ENCODE data around the gene NCCRP1.
"Not testable (repeated sequence)": the region's sequence is repeated elsewhere in the genome, so short reads cannot be mapped to it uniquely, and the experiment has no call there.

NCCRP1 gene

DNA sequence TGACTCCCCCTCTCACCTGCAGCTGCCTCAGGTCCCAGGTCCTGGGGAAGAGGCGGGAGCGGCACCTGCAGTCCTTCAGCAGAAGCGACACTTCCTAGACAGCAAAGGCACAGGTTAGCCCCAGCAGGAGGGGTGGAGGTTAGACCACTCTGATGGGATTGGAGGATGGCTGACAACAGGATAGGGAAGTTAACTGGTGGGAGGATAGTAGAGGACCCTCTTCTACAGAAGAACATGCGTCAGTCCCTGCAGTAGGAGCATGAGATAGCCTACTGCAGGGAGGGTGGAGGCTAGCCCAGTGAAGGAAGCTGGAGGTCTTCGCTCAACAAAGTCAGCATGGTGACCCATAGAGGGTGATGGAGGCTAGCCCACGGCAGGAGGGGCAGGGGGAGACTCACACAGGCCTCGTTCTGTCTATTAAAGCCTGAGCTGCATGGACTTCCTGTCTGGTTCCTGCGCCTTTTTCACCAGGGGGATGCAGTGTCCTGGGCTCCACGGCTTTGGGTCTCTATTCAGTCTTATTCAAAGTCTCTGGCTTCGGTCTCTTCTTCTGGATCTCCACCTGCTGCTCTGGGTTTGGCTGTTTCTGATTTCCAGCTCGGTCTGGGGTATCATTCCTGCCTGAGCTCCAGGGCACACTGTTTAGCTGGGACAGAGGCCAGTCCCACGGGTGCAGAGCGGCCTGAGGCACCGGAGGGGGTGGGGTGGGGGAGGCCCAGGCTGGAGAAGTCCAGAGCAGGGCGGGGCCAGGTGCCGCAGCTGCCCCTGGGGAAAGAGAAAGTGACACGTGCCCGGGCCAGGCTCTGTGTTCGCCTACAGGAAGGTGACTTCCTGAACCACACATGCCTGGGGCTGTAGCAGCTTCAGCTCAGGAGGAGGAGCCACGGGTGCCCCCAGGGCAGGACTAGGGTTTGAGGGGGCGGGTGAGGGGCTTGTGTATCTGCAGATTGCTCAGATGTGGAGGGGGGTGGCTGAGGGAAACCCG is 40.7 kb downstream of the NCCRP1 start:
- POLR2A ChIA-PET: no interaction called here
- CTCF ChIA-PET: interaction anchor here (1.1 to 2.4 kb wide), 4 partner anchors 10 to 92 kb away, joined by 3 to 13 read pairs (median 5); no protein-coding TSS in a partner anchor
- Histone ChIP-seq H3K27ac (ENCODE audit: insufficient read depth in 1 of 2, low read depth in 1 of 2, low read length in 2 of 2, poor library complexity in 1 of 2, severe bottlenecking in 2 of 2) (no peak overlapping the region), H3K4me3 (ENCODE audit: control insufficient read depth in 1 of 7, extremely low read depth in 1 of 7, insufficient read depth in 4 of 7, low read depth in 2 of 7, low read length in 6 of 7) (peak overlapping the region in 3 of 7 experiments; percentile 8 to 51 (median 51)), H3K27me3 (replicated peaks in 2 of 5; ENCODE audit: control insufficient read depth in 4 of 5, insufficient read depth in 5 of 5, low read length in 4 of 5) (no peaks in the 10 kb centered on the region), H3K9me3 (ENCODE audit: control extremely low read depth in 1 of 5, control insufficient read depth in 4 of 5, insufficient read depth in 2 of 5, low read depth in 1 of 5, low read length in 4 of 5) (no peaks in the 10 kb centered on the region), H3K36me3 (ENCODE audit: control insufficient read depth in 4 of 4, insufficient read depth in 4 of 4, low read length in 3 of 4) (no peaks in the 10 kb centered on the region), H3K4me1 (ENCODE audit: control extremely low read depth in 1 of 4, control insufficient read depth in 4 of 4, insufficient read depth in 4 of 4, low read length in 3 of 4) (peaks cover 0 to 28% (median 16%) of the 10 kb centered on the region in 4 experiments)
- peak; percentile 43 to 70 (median 60) for DNase-seq
- WGBS (ENCODE audit: insufficient coverage): 33% methylated on average over 18 of the region's 22 CpGs

DNA sequence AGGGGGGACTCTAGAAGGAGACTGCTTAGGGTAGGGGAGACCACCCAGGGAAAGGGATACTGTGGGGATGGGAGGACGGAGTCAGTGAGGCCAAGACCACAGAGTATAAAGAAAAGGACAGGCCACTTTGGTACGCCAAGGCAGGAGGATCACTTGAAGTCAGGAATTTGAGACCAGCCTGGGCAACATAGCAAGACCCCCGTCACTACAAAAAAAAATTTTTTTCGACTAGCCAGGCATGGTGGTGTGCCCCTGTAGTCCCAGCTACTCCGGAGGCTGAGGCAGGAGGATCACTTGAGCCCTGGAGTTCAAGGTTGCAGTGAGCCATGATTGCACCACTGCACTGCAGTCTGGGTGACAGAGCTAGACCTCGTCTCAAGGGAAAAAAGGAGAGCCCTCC is 41.4 kb downstream of the NCCRP1 start:
- Histone ChIP-seq H3K36me3 (ENCODE audit: control insufficient read depth in 4 of 4, insufficient read depth in 4 of 4, low read length in 3 of 4) (no peaks in the 10 kb centered on the region), H3K4me3 (ENCODE audit: control insufficient read depth in 1 of 7, extremely low read depth in 1 of 7, insufficient read depth in 4 of 7, low read depth in 2 of 7, low read length in 6 of 7) (peak overlapping the region in 2 of 7 experiments; percentile 51), H3K4me1 (ENCODE audit: control extremely low read depth in 1 of 4, control insufficient read depth in 4 of 4, insufficient read depth in 4 of 4, low read length in 3 of 4) (peaks cover 0 to 28% (median 16%) of the 10 kb centered on the region in 4 experiments), H3K27me3 (replicated peaks in 2 of 5; ENCODE audit: control insufficient read depth in 4 of 5, insufficient read depth in 5 of 5, low read length in 4 of 5) (no peaks in the 10 kb centered on the region), H3K9me3 (ENCODE audit: control extremely low read depth in 1 of 5, control insufficient read depth in 4 of 5, insufficient read depth in 2 of 5, low read depth in 1 of 5, low read length in 4 of 5) (no peaks in the 10 kb centered on the region), H3K27ac (ENCODE audit: insufficient read depth in 1 of 2, low read depth in 1 of 2, low read length in 2 of 2, poor library complexity in 1 of 2, severe bottlenecking in 2 of 2) (no peak overlapping the region)
- ChIA-PET POLR2A (interaction anchor here (0.6 kb wide), 1 partner anchor 410 kb away, joined by 3 read pairs; no protein-coding TSS in a partner anchor), CTCF (interaction anchor here (1.7 to 2.4 kb wide), 3 partner anchors 13 to 93 kb away, joined by 3 to 13 read pairs (median 5); no protein-coding TSS in a partner anchor)
- WGBS (ENCODE audit: insufficient coverage): 92% methylated on average over 5 of the region's 6 CpGs
- DNase-seq: no peak

DNA sequence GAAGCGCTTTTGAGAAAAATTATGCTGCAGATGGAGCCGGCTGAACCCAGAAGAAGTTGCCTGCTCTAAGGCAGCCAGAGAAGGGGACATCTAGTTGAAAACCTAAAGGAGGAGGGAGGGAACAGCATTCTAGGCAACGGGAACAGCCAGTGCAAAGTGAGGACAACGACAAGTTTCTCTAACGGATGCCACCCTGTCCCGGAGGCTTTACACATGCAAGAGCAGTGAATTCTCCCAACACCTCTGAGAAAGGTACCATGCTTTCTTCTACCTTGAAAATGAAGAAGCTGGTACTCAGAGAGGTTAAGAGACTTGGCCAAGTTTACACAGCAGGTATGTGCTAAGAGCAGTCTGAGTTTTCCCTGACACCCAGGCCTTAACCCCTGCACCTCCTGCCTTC is 42.2 kb downstream of the NCCRP1 start:
- CTCF ChIA-PET: interaction anchor here (1.0 to 2.4 kb wide), 4 partner anchors 14 to 93 kb away, joined by 3 to 13 read pairs (median 4); no protein-coding TSS in a partner anchor
- Histone ChIP-seq H3K4me1 (ENCODE audit: control extremely low read depth in 1 of 4, control insufficient read depth in 4 of 4, insufficient read depth in 4 of 4, low read length in 3 of 4) (peaks cover 0 to 28% (median 16%) of the 10 kb centered on the region in 4 experiments), H3K27me3 (replicated peaks in 2 of 5; ENCODE audit: control insufficient read depth in 4 of 5, insufficient read depth in 5 of 5, low read length in 4 of 5) (no peaks in the 10 kb centered on the region), H3K4me3 (ENCODE audit: control insufficient read depth in 1 of 7, extremely low read depth in 1 of 7, insufficient read depth in 4 of 7, low read depth in 2 of 7, low read length in 6 of 7) (no peak overlapping the region), H3K36me3 (ENCODE audit: control insufficient read depth in 4 of 4, insufficient read depth in 4 of 4, low read length in 3 of 4) (no peaks in the 10 kb centered on the region), H3K9me3 (ENCODE audit: control extremely low read depth in 1 of 5, control insufficient read depth in 4 of 5, insufficient read depth in 2 of 5, low read depth in 1 of 5, low read length in 4 of 5) (no peaks in the 10 kb centered on the region), H3K27ac (ENCODE audit: insufficient read depth in 1 of 2, low read depth in 1 of 2, low read length in 2 of 2, poor library complexity in 1 of 2, severe bottlenecking in 2 of 2) (no peak overlapping the region)
- DNase-seq: no peak
- WGBS (ENCODE audit: insufficient coverage): 100% methylated on average over 6 of the region's 6 CpGs
- POLR2A ChIA-PET: no interaction called here

DNA sequence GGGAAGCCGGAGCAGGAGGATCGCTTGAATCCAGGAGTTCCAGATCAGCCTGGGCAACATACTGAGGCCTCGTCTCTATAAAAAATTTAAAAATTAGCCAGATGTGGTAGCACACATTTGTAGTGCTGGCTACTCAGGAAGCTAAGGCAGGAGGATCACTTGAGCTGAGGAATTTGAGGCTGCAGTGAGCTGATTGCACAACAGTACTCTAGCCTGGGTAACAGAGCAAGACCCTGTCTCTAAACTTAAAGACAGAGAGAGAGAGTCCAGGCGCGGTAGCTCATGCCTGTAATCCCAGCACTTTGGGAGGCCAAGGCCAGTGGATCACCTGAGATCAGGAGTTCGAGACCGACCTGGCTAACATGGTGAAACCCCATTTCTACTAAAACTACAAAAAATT is 43.7 kb downstream of the NCCRP1 start:
- no peaks in the 10 kb centered on the region for H3K9me3 ChIP-seq (ENCODE audit: control extremely low read depth in 1 of 5, control insufficient read depth in 4 of 5, insufficient read depth in 2 of 5, low read depth in 1 of 5, low read length in 4 of 5)
- no peak for DNase-seq
- ChIA-PET CTCF (interaction anchor here (0.7 to 1.6 kb wide), 3 partner anchors 9 to 131 kb away, joined by 3 to 7 read pairs (median 5); no protein-coding TSS in a partner anchor), POLR2A (no interaction called here)
- H3K4me1 ChIP-seq (ENCODE audit: control extremely low read depth in 1 of 4, control insufficient read depth in 4 of 4, insufficient read depth in 4 of 4, low read length in 3 of 4): peaks cover 0 to 28% (median 16%) of the 10 kb centered on the region in 4 experiments
- H3K36me3 ChIP-seq (ENCODE audit: control insufficient read depth in 4 of 4, insufficient read depth in 4 of 4, low read length in 3 of 4): no peaks in the 10 kb centered on the region
- 98% methylated on average over 7 of the region's 7 CpGs for WGBS (ENCODE audit: insufficient coverage)
- no peak overlapping the region for H3K27ac ChIP-seq (ENCODE audit: insufficient read depth in 1 of 2, low read depth in 1 of 2, low read length in 2 of 2, poor library complexity in 1 of 2, severe bottlenecking in 2 of 2)
- no peaks in the 10 kb centered on the region for H3K27me3 ChIP-seq (replicated peaks in 2 of 5; ENCODE audit: control insufficient read depth in 4 of 5, insufficient read depth in 5 of 5, low read length in 4 of 5)
- no peak overlapping the region for H3K4me3 ChIP-seq (ENCODE audit: control insufficient read depth in 1 of 7, extremely low read depth in 1 of 7, insufficient read depth in 4 of 7, low read depth in 2 of 7, low read length in 6 of 7)

DNA sequence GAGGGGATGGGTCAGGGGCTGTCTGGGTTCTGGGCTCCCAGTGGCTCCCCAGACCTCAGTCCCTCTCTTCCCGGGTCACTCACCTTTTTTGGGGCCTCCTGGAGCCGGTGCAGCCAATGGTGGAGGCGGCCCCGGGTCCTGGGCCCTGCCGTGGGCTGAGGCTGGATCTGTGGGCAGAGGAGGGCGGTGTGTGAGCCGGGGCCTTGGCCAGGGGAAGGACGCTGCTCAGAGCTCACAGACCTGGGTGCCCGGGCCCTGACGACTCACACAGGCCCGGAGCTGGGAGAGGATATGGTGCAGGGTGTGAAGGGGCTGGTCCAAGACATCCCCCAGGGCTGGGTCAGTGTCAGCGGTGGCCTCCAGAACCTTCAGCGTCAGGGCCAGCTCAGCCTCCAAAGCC is 47.0 kb downstream of the NCCRP1 start:
- CTCF ChIA-PET; POLR2A ChIA-PET; DNase-seq; H3K4me3 ChIP-seq (ENCODE audit: control insufficient read depth in 1 of 7, extremely low read depth in 1 of 7, insufficient read depth in 4 of 7, low read depth in 2 of 7, low read length in 6 of 7); H3K9me3 ChIP-seq (ENCODE audit: control extremely low read depth in 1 of 5, control insufficient read depth in 4 of 5, insufficient read depth in 2 of 5, low read depth in 1 of 5, low read length in 4 of 5); H3K27me3 ChIP-seq (replicated peaks in 2 of 5; ENCODE audit: control insufficient read depth in 4 of 5, insufficient read depth in 5 of 5, low read length in 4 of 5); H3K36me3 ChIP-seq (ENCODE audit: control insufficient read depth in 4 of 4, insufficient read depth in 4 of 4, low read length in 3 of 4); H3K27ac ChIP-seq (ENCODE audit: insufficient read depth in 1 of 2, low read depth in 1 of 2, low read length in 2 of 2, poor library complexity in 1 of 2, severe bottlenecking in 2 of 2): not testable (repeated sequence)
- peaks cover 0 to 29% (median 19%) of the 10 kb centered on the region in 4 experiments for H3K4me1 ChIP-seq (ENCODE audit: control extremely low read depth in 1 of 4, control insufficient read depth in 4 of 4, insufficient read depth in 4 of 4, low read length in 3 of 4)
- 98% methylated on average over 5 of the region's 13 CpGs for WGBS (ENCODE audit: insufficient coverage)

DNA sequence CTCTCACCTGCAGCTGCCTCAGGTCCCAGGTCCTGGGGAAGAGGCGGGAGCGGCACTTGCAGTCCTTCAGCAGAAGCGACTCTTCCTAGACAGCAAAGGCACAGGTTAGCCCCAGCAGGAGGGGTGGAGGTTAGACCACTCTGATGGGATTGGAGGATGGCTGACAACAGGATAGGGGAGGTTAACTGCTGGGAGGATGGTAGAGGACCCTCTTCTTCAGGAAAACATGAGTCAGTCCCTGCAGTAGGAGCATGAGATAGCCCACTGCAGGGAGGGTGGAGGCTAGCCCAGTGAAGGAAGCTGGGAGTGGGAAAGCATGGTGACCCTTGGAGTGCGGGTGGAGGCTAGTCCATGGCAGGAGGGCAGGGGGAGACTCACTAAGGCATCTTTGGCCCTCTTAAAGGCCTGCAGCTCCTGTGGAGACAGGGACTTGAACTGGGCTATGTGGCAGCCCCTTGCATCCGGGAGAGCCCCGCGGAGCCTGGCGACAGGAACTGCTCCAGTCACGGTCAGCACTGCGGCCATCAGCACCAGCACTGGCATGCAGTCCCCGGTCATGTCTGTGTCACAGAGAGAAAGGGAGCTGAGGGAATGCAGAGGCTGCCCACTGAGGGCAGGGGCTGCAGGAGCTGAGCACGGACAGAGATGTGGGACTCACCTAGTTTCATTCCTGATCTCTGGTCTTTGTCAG is 47.8 kb downstream of the NCCRP1 start, which contains the start of gene IFNL3:
Gene IFNL3, minus strand, starts transcription at position 597 of the 691 bp plus-strand sequence. Its CDS starts 39 bp downstream, at position 558.
- H3K27me3 ChIP-seq (replicated peaks in 2 of 5; ENCODE audit: control insufficient read depth in 4 of 5, insufficient read depth in 5 of 5, low read length in 4 of 5); H3K9me3 ChIP-seq (ENCODE audit: control extremely low read depth in 1 of 5, control insufficient read depth in 4 of 5, insufficient read depth in 2 of 5, low read depth in 1 of 5, low read length in 4 of 5); H3K36me3 ChIP-seq (ENCODE audit: control insufficient read depth in 4 of 4, insufficient read depth in 4 of 4, low read length in 3 of 4); DNase-seq; CTCF ChIA-PET; H3K4me3 ChIP-seq (ENCODE audit: control insufficient read depth in 1 of 7, extremely low read depth in 1 of 7, insufficient read depth in 4 of 7, low read depth in 2 of 7, low read length in 6 of 7); POLR2A ChIA-PET; H3K27ac ChIP-seq (ENCODE audit: insufficient read depth in 1 of 2, low read depth in 1 of 2, low read length in 2 of 2, poor library complexity in 1 of 2, severe bottlenecking in 2 of 2): not testable (repeated sequence)
- peaks cover 0 to 37% (median 22%) of the 10 kb centered on the region in 4 experiments for H3K4me1 ChIP-seq (ENCODE audit: control extremely low read depth in 1 of 4, control insufficient read depth in 4 of 4, insufficient read depth in 4 of 4, low read length in 3 of 4)
- 96% methylated on average over 5 of the region's 12 CpGs for WGBS (ENCODE audit: insufficient coverage)
